ENCODE data around the gene MYH9.
"Not testable (repeated sequence)": the region's sequence is repeated elsewhere in the genome, so short reads cannot be mapped to it uniquely, and the experiment has no call there.

MYH9 gene

GRCh38 chr22:36267058-36267457 is 120.7 kb downstream of the MYH9 start:
- no peak for DNase-seq (ENCODE audit: low read depth)

- DNase-seq (ENCODE audit: low read depth) = not testable (repeated sequence)
Observed at GRCh38 chr22:36263886-36264664, 123.7 kb downstream of the MYH9 start.

DNA sequence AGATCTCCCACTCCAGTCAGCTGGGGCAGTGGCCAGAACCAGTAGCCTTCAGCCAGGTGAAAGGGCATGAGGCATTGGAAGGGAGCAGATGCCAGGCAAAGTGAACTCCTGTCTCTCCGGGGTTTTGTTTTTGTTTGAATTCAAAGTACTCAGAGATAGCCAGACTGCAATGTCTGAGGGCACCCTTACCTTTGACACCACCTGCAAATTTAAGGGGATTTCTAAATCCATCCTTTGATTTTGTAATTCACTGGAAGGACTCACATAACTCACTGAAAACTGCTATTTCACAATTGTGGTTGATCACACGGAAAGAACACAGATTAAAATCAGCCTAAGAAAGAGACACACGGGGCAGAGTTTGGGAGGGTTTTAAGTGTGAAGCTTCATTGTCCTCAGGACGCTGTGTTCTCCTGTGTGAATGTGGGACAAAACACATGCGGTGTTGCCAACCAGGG is 124.5 kb downstream of the MYH9 start:
- not testable (repeated sequence) for DNase-seq (ENCODE audit: low read depth)

GRCh38 chr22:36262307-36262706 is 125.5 kb downstream of the MYH9 start:
- not testable (repeated sequence) for DNase-seq (ENCODE audit: low read depth)

DNA sequence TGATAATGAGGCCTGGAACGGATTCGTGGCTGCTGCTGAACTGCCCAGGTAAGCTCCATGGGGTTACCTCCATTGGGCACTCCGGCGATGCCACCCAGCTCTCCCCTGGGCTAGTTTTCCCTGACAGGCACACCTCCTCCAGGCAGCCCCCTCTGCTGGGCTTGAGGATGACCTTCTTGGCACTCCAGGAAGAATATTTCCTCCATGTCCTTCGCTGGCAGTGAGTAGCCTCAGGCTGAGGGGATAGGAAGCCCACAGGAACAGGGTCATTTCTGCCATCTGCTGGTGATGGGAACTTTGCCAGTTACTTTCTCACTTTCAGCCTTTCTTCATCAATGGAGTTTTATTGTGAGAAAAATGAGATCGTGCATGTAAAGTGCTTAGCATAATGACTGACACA is 126.1 kb downstream of the MYH9 start:
- not testable (repeated sequence) for DNase-seq (ENCODE audit: low read depth)

DNA sequence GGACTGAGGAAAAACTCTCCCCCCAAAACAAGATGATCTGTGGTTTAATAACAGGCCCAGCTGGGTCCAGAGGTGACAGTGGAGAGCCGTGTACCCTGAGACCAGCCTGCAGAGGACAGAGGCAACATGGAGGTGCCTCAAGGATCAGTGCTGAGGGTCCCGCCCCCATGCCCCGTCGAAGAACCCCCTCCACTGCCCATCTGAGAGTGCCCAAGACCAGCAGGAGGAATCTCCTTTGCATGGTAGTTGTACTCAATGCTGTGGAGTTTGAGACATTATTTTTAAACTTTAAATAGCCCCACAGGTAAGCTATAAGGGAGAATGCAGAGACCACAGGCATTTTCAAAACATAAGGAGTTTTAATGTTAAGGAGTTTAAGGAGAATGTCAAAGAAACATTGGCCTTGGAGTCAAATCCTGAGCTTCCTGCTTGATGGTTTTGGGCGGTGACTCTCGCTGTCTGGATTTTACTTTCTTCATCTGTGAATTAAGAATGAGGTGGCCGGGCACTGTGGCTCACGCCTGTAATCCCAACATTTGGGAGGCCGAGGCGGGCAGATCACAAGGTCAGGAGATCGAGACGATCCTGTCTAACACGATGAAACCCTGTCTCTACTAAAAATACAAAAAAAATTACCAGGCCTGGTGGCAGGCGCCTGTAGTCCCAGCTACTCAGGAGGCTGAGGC is 128.0 kb downstream of the MYH9 start:
- DNase-seq (ENCODE audit: low read depth) = no peak

DNA sequence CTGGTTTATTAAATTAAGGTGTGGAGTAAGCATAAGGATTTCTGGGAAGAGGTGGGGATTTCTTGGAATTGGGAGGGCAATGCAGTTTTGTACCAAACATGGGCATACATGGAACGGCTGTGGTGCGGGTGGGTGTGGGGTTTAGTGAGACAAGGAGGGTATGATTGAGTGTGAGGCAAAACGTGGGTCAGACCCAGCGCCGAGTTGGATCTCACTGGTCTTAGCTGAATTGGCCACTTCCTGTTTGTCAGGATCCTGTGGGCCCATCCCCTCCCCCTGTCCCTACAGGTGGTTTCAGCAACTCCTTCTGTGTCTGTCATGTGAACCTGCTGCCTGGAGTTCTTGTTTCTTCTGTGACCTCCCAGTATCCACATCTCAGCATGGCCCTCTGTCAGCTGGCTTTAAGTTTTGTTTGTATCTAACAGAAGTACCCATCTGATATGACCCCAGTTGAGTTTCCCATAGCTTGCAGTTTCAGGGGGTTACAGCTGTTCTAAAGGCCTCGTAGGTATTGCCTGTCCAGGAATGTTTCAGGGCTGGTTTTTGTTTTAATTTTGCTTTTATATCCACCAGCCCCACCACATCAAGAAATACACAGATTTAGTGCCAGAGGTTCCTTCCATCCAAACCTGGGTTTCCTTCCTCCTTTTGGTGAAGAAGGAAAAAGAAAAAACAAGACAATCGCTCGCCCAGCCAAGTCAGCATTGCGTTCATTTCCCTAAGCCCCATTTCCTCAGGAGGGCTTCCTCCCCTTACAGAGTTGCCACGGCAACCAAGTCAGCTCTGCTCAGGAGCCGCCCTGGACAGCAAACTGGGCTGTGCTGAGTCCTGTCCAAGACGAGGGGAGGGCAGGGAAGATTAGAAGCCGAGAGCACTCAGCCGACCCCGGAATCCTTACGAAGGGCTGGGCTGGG is 128.8 kb downstream of the MYH9 start:
- DNase-seq (ENCODE audit: low read depth) = peak; percentile 18

GRCh38 chr22:36257948-36258670 is 129.7 kb downstream of the MYH9 start:
- no peak for DNase-seq (ENCODE audit: low read depth)

DNA sequence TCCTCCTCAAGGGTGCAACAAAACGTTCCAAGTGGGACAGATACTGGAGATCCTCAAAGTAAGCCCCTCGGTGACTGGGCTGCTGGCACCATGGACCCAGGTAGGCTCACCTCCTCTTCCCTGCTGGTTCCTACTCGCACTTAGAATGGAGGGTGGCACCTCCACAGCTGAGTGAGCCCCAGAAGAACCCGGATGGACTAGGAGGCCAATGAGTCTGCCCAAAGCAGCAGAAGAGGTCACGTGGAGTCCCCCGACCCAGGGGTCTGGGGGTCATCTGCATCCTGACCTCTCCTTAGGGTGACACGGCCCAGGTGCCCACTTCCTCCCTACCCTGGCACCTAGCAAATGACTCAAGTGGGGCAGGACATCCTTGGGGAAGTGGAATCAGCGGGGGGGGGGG is 130.5 kb downstream of the MYH9 start:
- DNase-seq (ENCODE audit: low read depth) = no peak

DNA sequence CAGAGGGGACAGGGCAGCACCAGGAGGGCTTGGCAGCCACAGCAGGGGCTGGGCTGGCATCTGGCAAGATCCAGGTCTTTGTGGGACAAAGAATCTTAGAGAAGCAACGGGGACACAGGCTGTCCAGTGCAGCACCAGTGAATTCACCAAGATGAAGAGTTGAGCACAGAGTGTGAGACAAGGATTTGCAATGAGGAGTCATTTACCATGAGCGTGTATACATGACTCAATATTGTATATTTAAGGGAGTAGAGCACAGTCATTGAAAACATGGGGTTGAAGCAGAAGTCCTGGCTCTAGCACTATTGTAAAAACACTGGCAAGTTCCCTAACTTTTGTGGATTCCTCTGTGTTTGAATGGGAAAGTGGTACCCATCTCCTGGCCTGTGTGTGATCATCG is 131.3 kb downstream of the MYH9 start:
- DNase-seq (ENCODE audit: low read depth) = no peak

DNA sequence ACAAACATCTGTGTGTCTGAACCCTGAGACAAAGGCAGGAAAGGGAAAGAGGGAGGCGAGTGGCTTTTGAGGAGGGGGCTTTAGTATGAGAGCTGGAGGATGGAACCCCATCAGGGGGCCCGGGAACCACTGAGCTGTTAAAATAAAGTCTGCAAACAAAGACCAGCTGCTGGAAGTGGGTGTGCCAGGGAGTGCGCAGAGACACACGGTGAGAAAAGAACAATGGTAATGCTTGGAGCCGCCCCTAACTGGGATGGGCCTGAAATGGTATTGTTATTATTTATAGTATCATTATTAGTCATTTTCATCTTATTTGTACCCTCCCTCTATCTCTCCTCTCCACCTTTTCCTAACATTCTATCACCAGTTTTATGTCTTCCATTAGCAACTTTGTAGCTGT is 132.2 kb downstream of the MYH9 start:
- not testable (repeated sequence) for DNase-seq (ENCODE audit: low read depth)

GRCh38 chr22:36253523-36254490 is 134.0 kb downstream of the MYH9 start:
- peak; percentile 38 for DNase-seq (ENCODE audit: low read depth)

- DNase-seq (ENCODE audit: low read depth) = peak; percentile 28
Observed at GRCh38 chr22:36252754-36253522, 134.8 kb downstream of the MYH9 start, which contains the start of gene APOL1. APOL1 (plus strand) TSS chr22:36253133; CDS start chr22:36254956, 1,823 bp downstream.

DNA sequence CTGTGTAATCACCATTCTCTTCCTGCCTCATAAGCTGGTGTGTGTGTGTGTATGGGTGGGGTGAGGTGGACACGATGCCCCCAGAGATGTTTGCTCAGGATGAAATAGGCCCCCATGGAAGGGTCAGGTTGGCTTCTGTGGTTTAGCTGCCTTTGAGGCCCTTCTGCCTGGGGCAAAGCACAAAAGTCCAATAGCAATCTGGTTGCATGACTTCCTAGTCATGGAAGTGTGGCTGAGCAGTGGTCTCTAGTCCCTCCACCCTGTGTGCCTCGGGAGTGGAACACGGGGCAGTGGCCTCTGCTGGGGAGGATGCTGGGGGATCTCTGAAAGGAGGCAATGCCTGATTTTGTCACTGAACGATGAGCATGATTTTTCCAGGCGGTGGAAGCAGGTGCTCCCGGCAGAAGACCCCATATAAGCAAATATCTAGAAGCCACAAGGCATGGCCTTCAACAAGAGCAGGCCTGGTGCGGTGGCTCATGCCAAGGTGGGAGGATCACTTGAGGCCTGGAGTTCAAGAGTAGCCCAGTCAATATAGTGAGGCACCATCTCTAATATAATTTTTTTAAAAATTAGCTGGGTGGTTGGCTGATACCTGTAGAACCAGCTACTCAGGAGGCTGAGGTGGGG is 135.7 kb downstream of the MYH9 start:
- DNase-seq (ENCODE audit: low read depth) = not testable (repeated sequence)

DNA sequence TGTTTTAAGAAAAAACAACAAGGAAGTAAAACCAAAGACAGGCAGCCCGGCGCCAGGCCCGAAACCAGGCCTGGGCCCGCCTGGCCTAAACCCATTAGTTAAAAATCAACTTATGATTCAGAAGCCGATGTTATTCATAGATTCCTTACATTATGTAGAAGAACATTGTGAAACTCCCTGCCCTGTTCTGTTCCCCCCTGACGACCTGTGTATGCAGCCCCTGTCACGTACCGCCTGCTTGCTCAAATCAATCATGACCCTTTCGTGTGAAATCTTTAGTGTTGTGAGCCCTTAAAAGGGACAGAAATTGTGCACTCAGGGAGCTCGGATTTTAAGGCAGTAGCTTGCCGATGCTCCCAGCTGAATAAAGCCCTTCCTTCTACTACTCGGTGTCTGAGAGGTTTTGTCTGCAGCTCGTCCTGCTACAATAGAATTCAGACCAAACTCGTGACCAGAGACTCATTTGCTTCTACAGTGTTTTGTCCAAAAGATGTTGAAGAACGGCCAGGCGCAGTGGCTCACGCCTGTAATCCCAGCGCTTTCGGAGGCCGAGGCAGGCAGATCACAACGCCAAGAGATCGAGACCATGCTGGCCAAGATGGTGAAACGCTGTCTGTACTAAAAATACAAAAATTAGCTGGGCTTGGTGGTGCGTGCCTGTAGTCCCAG is 137.3 kb downstream of the MYH9 start:
- DNase-seq (ENCODE audit: low read depth) = not testable (repeated sequence)

DNA sequence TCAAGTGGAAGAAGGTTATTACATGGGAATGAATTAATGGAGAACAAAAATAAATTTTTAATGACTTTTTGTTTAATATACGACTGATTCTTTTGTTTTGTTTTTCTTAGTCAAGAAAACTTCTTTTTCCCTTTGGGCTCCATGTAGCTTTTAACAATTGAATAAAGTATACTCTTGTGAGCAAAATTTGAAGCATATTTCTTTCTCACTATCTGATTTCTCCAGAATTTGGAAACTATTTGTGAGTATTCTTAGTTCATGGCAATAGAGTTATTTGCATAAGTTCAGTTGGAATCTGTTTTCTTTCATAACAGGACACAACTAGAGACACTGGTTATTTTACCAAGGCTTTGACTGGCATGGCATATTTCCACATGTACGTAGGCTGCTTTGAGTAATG is 138.6 kb downstream of the MYH9 start:
- DNase-seq (ENCODE audit: low read depth) = no peak

DNA sequence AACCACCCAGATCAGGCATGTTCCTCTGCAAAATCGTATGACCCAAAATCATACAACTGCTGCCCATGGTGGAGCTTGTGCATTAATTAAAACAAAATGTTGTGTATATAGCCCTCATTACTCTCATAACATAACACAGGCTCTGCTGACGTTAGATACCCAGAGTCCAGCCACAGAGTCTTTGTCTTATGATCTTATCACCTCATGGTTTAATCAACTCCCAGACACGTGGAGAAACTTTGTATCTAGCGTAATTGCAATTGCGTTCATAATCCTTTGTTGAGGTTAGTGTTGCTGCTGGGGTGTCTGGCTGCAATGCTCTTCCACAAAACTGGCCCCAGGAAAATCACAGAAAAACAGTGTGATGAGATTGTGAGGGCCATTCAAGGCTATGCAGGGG is 139.8 kb downstream of the MYH9 start:
- DNase-seq (ENCODE audit: low read depth) = no peak

- DNase-seq (ENCODE audit: low read depth) = no peak
Observed at GRCh38 chr22:36246718-36247117, 141.0 kb downstream of the MYH9 start.
